ENCODE results near the gene AMDHD2.

The AMDHD2 gene

GRCh38 chr16:2483939-2484897 is 36.0 kb upstream of the AMDHD2 start:
- DNase-seq = no peak

GRCh38 chr16:2484898-2485508 is 35.2 kb upstream of the AMDHD2 start:
- DNase-seq = no peak

- DNase-seq = no peak
Measured at GRCh38 chr16:2485811-2486507, 34.2 kb upstream of the AMDHD2 start.

GRCh38 chr16:2486645-2487516 is 33.3 kb upstream of the AMDHD2 start:
- DNase-seq = peak; percentile 18

- no peak for DNase-seq
Measured at GRCh38 chr16:2487517-2487842, 32.7 kb upstream of the AMDHD2 start.

GRCh38 chr16:2487903-2488531 is 32.2 kb upstream of the AMDHD2 start:
- no peak for DNase-seq

- no peak for DNase-seq
Measured at GRCh38 chr16:2489581-2489980, 30.6 kb upstream of the AMDHD2 start.

- DNase-seq = no peak
Measured at GRCh38 chr16:2490190-2491105, 29.7 kb upstream of the AMDHD2 start.

- DNase-seq = no peak
Measured at GRCh38 chr16:2492292-2492691, 27.9 kb upstream of the AMDHD2 start.

GRCh38 chr16:2493605-2494004 is 26.6 kb upstream of the AMDHD2 start:
- DNase-seq = no peak

GRCh38 chr16:2494616-2495015 is 25.6 kb upstream of the AMDHD2 start:
- DNase-seq = no peak

- DNase-seq = no peak
Measured at GRCh38 chr16:2495041-2495440, 25.1 kb upstream of the AMDHD2 start.

- no peak for DNase-seq
Measured at GRCh38 chr16:2496223-2497115, 23.7 kb upstream of the AMDHD2 start.

- peak; percentile 42 for DNase-seq
Measured at GRCh38 chr16:2497116-2497630, 23.0 kb upstream of the AMDHD2 start.

- no peak for DNase-seq
Measured at GRCh38 chr16:2497695-2498484, 22.3 kb upstream of the AMDHD2 start.

- no peak for DNase-seq
Measured at GRCh38 chr16:2498531-2499253, 21.5 kb upstream of the AMDHD2 start.

- no peak for DNase-seq
Measured at GRCh38 chr16:2499454-2499853, 20.7 kb upstream of the AMDHD2 start.

GRCh38 chr16:2499890-2500429 is 20.2 kb upstream of the AMDHD2 start:
- DNase-seq = no peak

Data from fibroblast of skin of scalp (primary cell).